Measurements from ENCODE around the gene CHST11.

The CHST11 gene

DNA sequence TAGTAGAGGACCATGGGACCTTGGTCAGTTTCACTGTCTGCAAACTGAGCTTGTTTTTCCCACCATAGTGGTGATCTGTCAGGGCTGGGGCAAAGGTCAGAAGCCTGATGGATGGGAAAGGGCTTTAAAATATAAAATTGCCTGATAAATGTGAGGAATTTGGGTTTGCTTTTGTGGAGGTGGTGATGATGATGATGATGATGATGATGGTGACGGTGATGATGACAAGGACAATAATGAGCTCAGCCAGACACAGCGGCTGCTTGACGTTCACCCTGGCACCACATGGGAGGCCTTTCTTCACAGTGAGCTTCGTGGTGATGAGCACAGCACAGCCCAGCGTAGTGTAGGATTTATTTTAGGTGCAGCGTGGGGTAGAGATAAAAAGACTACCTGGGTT is 257.6 kb downstream of the CHST11 start:
- DNase-seq (ENCODE audit: low spot score): no peak
- FAIRE-seq: no peak

DNA sequence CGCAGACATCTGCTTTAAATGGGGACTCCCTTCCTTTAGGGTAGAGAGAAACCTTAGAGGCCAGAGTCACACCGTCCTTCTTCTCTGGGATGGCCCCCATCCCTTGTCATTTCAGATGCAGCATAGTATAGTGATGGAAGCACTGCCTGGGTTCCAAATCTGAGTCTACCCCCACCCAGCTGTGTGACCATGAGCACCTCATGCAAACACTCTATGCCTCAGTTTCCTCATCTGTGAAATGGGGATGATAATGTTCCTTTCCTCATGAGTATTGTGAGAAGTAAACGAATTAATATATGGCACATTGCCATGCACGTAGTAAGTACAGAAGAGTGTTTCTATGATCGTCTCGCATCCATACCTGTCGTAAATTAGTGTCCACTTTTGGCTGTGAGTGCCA is 259.4 kb downstream of the CHST11 start:
- no peak for DNase-seq (ENCODE audit: low spot score)
- no peak for FAIRE-seq

DNA sequence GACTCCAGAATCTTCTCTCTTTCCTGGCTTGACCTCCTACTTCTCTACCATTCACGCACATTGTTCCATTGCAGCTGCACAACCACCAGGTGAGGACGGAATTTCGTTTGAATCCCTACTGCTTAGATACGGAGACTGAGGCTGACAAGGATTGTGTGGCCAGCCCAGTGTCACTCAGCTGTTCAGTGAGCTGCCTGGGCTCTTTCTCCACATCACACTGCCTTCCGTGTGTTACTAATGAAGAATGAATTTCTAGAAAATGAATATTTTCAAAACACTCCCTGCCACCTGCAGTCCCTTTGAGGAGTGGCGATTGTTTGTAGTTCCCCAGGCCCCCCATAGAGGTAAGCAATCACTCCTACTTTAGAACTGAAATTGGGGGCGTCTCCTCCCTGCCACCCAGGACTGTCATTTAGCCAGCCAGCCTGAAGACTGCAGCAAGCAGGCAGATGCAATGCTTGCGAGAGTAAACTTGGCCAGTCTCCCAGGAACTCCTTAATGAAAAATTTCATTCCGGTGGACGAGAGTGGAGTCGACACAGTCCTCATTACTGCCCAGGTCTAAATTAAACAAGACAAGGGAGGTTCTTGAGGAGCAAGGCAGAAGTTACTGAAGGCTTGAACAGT is 261.7 kb downstream of the CHST11 start:
- DNase-seq (ENCODE audit: low spot score): no peak

DNA sequence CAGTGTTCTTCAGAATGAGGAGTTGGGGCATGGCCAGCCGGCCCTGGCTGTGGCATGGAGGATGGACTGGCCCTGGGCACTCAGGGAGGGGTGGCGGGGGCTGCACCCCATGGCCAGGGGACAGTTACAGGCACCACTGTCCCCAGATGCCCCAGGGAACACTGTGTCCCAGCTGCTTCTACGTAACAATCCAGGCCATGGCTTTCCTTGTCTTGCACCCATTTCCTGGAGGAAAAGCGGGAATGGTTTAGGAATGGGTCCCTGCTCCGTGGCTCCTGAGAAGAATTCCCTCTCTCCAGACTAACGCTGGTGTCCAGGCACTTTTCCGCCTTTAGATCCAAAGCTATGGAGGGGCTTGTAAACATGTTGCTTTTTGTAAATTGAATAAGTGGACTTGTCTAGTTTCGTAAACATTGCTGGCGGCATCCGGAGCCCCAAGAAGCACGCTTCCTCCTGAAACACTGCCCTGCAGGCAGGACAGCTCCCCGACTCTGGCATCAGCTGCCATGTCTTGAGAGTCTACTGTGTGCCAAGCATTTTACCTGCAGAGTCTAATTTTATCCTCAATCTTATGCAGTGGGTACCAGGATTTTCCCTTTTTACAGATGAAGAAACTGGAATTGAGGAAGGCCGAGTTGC is 263.1 kb downstream of the CHST11 start:
- no peak for DNase-seq (ENCODE audit: low spot score)
- no peak for FAIRE-seq

More for the DNA sequence above, 261.7 kb downstream of the CHST11 start:
- no peak for FAIRE-seq

DNA sequence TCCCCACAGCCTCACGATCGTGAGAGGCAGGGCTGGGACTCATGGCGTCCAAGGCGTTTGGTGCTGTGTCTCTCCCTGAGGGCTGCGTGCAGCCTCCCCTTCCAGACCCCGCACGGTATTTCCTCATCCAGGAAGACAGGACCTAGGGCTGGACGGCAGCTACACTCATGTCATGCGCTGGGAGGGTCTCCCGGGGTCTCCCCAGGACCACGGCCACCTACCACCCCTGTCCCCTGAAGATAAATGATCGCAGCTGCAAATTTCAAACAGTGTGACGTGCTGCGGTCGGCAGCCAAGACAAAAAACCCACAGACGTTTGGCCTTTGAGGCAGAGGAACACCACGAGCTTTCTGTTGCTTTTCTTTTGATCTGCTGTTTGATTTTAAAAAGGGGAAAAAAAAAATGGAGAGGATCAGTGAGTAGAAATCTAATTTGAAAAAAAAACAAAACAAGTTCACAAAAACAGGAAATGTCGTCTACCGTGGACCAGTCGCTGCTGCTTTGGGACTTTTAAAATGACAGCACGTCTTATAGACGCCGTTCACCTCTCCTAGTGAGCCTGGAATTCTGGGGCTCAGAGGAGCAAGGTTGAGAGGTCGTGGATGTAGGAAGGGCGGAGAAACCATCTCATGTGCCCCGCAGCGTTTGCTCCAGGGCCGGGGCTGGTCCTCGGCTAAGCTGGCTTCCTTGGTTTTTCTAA is 263.7 kb downstream of the CHST11 start:
- FAIRE-seq (no peak), DNase-seq (ENCODE audit: low spot score) (no peak)

DNA sequence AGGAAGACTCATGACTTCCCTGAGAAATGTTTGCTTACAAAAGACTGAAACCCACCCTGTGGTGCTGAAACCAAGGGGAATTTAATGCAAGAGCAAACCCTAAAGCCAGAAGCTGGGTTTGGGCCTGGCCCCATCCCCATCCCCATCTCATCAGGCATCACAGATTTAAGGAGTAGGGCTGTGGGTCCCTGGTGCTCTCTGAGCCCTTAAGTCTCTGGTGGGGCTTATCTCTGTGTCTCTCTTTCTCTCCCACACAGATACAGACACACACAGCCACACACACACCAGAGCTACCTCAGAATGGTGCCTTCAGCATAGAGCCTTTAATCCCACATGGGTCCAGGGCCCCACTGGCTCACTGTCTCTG is 264.3 kb downstream of the CHST11 start:
- DNase-seq (ENCODE audit: low spot score): no peak
- no peak for FAIRE-seq

DNA sequence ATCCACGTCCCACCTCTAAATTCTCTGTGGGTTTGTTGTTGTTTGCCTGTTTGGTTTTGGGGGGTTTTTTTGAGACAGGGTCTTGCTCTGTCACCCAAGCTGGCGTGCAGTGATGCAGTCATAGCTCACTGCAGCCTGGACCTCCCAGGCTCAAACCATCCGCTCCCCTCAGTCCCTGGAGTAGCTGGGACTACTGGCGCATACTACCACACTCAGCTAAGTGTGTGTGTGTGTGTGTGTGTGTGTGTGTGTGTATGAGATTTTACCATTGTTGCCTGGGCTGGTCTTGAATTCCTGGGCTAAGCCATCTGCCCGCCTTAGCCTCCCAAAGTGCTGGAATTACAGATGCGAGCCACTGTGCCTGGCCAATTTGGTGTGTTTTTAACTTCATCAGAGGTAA is 265.2 kb downstream of the CHST11 start:
- DNase-seq (ENCODE audit: low spot score) (no peak), FAIRE-seq (no peak)

DNA sequence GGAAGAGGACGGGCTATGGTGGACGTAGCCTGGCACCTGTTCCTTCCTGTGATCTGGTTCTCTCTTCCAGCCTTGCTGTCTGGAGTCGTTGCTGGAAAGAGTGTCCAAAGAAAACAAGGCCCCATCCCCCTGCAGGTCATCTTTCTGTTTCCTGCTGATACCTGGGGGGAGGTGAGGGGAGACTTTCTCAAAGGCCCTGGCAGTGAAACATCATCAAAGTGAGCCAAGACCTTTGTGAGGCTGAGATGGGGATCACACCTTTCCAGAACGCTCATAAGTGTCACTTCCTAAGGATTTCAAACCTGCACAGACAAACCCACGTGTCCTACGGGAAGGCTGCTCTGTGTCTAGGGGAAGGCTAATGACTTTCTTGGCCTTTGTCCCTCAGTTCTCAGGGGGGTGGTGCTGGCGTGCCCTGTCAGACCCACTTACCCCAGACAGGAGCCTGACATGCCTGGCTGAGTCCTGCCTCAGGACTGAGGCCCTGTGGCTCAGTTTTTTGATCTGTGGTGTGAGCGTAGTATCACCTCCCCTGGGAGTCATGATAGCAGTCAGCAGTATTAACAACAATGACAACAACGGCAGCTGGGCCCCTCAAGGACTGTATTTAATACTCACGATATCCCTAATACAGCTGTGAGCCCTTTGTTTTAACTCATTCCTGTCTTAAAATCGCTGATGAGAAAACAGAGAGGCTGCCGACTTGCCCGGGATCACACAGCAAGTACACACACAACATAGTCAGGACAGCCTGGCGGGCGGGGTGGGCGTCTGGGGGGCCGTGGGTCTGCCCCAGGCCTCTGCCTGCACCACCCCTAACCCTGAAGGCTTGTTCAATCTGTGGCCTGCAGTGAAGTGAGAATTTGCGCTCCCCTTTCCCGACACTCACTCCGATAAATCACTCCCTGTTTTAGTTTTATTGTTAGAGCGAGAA is 266.1 kb downstream of the CHST11 start:
- no peak for DNase-seq (ENCODE audit: low spot score)
- FAIRE-seq: no peak

DNA sequence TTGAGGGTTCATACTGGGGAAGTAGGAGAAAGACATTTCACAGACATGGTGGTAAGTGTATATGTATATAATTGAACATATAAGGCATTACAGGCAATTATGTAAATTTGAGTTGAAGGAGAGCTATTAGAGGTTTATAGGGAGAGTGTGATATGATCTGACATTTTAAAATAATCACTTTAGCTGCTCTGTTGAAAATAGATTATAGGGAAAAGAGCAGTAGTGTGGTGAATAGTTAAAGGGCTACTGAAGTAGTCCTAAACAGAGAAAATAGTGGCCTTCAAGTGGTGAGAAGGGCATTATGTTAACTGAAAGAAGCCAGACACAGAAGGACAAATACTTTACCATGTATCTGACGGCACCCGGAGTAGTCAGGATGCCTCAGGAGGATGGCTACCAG is 267.1 kb downstream of the CHST11 start:
- DNase-seq (ENCODE audit: low spot score) (no peak), FAIRE-seq (no peak)

DNA sequence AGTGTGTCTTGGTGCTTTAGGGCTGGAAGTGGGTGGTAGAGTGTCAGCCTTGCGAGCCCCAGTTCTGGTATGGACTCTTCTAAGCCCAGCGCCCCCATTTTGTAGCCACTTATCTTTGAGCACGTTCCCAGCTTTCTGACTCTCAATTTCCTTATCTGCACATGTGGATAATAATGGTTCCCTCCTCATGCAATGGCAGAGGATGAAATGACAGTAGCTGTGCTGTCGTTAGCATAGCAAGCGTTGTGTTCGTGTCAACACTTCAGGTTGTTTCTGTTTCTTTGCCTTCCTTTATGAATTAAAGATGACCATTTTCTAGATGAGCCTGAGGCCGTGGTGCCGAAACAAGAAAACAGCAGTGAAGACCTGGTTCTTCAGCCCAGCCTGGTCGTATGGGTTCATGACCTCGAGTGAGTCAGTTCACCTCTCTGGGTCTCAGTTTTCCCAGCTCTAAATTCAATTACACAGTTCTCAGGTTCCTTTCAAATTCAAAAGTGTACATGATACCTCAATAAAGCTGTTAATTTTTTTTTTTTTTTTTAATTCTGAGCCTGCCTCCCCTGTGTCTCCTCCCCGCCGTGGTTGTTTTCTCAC is 268.3 kb downstream of the CHST11 start:
- DNase-seq (ENCODE audit: low spot score) (no peak), FAIRE-seq (no peak)

DNA sequence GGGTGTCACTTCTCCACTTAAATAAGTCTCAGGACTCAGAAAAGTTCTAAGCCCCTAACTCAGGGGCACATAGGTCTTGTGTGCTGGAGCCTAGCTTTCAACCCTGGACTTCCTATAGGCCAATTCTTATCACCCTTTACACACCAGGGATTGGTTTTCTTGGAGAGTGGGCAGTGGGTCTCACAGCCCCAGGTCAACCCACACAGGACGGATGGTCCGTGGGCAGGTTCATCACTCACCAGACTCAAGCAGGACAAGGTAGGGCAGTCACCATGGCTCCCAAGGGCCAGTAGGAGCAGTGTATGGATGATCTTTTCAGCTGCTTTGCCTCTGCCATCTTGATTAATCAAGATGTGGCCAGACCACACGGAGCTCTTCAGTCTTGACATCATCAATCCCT is 268.9 kb downstream of the CHST11 start:
- DNase-seq (ENCODE audit: low spot score) (no peak), FAIRE-seq (no peak)

DNA sequence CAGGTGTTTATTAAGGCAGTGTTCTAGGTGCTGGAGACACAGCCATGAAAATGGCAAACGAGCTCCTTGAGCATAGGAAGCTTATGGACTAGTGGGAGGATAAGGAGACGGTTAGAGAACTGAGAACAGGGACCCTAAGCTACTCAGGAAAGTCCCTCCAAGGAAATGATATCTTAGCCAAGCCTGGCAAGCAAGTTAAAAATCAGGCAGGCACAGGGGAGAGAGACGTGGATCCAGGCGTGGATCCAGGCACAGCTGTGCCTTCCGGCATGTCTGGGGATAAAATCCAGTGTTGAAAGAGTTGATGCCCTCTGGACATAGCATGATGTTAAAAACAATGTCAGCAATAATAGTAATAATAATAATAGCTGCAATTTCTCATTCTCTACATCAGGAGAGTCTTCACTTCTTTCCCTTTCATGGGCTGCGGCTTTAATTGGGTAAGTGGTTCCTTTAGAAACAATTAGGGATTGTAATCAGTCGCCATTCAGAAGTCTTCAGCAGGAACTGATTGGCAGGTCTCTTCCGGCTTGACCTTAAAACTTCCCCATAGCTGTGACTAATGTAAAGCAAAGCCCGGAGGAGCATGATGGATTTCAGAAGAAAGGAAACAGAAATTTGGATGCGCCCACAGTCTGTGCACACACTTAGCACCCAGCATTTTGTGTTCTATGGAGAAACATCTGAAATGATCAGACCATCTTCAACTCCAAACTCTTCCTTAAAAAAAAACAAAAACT is 271.1 kb downstream of the CHST11 start:
- DNase-seq (ENCODE audit: low spot score) (no peak), FAIRE-seq (no peak)

DNA sequence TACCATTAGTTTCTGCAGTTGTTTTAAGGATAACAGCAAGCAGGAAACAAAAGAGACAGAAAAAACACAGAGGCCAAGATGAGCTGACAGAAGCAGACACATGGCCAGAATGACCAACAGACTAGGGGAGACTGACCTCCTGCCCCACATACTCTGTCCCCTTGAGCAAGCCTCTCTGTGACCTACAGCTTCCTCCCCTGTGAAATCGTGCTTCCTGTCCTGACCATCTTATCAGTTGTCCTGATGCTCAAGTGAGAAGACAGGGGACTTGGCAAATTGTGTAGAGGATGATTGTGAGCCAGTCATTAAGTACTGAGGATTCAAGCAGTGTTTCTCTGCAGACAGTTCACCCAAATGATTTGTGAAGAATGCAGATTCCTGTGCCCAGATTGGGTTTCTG is 272.3 kb downstream of the CHST11 start:
- FAIRE-seq (no peak), DNase-seq (ENCODE audit: low spot score) (no peak)

DNA sequence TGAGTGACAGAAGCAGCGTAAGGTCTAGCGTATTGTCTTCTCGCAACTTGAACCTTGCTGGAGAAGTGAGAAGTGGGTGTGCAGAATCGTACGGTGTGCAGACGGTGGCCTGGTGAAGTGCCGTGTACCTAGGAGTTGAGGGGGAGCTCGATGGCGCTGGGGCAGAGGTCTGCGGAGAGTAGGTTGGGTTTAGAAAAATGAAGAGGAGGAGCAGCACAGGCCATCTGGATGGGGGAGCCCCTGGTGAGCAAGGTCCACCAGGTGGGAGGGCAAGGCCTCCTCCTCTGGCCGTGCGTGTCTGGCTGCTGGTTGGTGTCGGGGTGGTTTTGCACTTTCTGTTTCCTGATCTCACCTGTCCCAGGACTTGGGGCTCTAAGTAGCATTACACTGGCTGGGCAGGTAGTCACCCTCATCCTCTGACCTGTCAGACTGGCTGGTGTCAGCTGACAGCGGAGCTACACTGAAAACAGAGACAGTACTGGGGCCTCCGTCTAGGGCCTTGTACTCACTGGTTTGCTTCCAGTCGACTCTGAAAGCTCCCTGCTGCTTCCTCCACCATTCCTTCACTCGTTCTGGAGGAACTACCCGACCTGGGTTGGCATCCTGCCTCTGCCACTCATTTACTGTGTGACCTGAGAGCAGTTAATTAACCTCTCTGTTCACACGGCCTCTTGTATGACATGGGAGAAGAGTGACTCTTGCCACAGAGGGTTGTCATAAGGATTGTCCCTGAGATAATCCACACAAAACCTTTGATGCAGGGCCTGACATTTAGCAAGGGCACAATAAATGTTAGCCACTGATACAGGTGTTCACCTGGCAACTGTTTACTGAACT is 273.1 kb downstream of the CHST11 start:
- DNase-seq (ENCODE audit: low spot score): no peak
- FAIRE-seq: no peak

DNA sequence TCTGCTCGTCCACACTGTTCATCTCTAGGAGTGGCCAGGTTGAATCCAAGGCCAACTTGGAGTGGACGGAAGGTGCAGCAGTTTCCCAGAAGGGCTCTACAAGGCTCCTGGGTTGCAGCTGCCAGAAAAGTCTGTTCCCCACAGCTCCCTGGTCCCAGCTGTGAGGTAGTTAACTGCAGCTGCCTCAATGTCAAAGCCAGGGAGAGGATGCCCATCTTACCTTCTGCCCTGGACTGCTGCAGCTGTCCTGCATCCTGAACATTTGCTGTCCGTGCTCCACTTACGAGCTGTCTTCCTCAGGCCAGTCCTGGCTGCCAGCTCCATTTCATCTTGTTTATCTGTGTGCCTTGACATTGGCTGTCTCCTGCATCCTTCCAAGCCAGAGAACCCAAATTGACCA is 274.0 kb downstream of the CHST11 start:
- FAIRE-seq: no peak
- no peak for DNase-seq (ENCODE audit: low spot score)

DNA sequence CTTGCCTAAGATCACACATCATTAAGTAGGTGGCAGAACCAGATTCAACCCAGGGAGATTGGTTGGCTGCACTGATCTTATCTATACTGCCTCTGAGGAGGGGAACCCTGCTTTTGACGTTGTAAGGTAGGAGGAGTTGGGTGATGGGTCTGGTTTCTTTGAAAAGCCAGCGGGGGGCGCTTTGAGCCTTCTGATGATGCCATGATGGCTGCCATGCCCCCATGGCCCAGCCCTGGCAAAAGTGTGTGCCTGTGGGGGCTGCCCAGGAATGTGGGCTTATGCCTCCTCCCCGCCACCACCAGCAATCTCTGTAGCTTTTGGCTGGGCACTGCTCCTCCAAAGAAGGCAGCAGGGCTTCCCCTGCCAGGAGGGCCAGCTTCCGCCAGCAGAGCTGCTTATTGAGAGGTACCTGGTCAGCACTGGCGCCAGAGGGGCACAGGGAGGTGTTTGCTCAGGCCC is 277.0 kb downstream of the CHST11 start:
- no peak for DNase-seq (ENCODE audit: low spot score)
- FAIRE-seq: no peak

DNA sequence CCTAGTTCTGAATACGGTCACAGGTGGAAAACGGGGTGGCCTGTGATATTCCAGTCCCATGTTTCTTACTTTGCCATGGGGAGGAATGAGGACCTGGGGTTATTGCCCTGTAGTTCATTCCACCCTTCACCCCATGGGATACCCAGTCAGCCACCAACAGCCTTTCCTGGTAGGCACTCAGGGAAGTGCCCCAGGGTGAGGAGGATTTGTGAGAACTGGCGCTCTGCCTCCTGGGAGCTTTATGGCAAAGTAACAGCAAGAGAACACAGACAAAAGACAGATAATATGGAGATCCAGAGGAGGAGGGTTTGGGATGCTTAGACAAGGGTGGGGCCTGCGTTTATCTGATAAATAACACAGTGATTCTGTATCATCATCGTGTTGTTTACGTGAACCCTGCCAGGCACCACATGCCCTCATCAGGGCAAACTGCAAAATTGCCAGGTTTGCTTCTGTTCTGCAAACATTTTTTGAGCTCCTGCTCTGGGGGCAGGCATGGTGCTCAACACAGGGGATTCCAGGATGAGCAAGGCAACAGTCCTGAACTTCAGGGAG is 277.9 kb downstream of the CHST11 start:
- no peak for DNase-seq (ENCODE audit: low spot score)
- FAIRE-seq: no peak

DNA sequence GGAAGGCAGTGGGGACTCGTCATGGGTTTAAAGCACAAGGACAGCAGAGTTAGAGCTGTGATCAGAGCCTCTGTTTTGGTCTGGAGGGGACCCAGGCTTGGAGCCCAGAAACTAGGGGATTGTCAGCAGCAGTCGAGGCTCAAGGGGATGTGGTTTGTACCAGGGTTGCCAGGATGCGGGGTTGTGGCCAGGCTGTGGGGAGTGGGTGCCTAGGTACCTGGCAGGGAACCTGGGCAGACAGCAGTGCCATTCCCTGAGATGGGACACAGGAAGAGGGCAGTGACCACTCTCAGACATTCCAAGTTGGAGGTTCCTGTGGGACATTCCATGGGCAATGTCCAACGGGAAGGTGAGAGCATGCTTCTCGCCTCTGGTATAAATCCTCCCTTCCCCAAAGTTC is 279.1 kb downstream of the CHST11 start:
- DNase-seq (ENCODE audit: low spot score) (no peak), FAIRE-seq (no peak)

DNA sequence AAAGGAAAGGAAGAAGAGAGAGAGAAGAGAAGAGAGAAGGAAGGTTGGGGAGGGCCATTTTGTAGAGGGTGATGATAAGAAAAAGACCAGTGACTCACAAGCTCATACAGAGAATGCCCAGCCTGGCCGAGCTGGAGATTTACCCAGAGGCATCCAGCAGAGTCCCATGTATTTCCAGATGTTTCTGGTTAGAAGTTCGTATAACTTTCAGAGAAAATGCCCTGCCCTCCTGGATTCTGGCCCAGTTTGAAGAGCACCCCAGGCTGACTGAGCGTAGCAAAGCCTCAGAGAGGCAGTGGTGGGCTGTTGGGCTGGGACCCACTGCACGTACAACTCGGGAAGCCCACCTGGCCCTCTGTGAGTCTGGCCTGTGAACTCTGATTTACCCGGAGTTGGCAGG is 279.6 kb downstream of the CHST11 start:
- DNase-seq (ENCODE audit: low spot score): no peak
- no peak for FAIRE-seq

DNA sequence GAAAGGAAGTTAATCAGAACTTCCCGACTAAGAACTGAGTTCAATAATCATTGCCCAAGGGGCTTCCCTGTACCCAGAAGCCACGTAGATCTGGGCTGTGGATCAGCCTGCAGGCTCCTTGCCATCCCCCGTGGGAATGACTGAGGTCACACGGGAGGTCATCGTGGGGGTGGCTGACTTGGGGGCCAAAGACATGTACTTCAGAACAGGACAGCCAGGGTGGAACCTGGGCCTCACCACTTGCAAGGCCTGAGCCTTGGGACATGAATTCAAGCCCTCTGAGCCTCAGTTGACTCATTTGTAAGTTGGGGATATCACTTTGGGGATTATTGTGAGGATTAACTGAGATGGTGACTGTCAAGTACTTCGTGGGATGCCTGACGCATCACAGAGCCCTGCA is 280.4 kb downstream of the CHST11 start:
- FAIRE-seq (no peak), DNase-seq (ENCODE audit: low spot score) (no peak)
